ENCODE measurements around the gene TEDC1.

- no peak for TF ChIP-seq POLR2A (IDR thresholded peaks at IDR 0.05; ENCODE audit: low read depth, low read length)
- no peak for TF ChIP-seq POLR2AphosphoS5 (IDR thresholded peaks at IDR 0.05; ENCODE audit: low read depth, low read length)
These were observed 21.3 kb upstream of the TEDC1 start for GRCh38 chr14:105469456-105470349.
